ENCODE measurements around the gene MYL7. TPM values are rescaled to one million over a fixed set of nuclear protein-coding genes. Genes with fewer than 3 reads are reported as not detected.

Gene MYL7
- total and polyA plus RNA-seq, 9 of the 15 experiments (the other 6 are each of a cell fraction or from before 2014, with no cell fraction given): not detected

GRCh38 chr7:44112231-44112996 lies 28.7 kb downstream of the MYL7 start (continued):
- no peak for TF ChIP-seq ZBTB40 (IDR thresholded peaks at IDR 0.05)
- no peak for TF ChIP-seq ZBTB40 (CRISPR knock-in tag; IDR thresholded peaks at IDR 0.05)
- TF ChIP-seq SAP30 (IDR thresholded peaks at IDR 0.05; ENCODE audit: borderline replicate concordance, insufficient read depth, low read depth, low read length, poor library complexity, severe bottlenecking): no peak
- no peak for TF ChIP-seq ZNF449 (CRISPR knock-in tag; IDR thresholded peaks at IDR 0.05)
- TF ChIP-seq TOE1 (IDR thresholded peaks at IDR 0.05; ENCODE audit: borderline replicate concordance): peak; percentile 87
- TF ChIP-seq TOE1 (CRISPR knock-in tag; IDR thresholded peaks at IDR 0.05; ENCODE audit: borderline replicate concordance, low read depth): peak; percentile 32; the same call in 1 of the 2 replicates
- TF ChIP-seq TFAP4 (CRISPR knock-in tag; IDR thresholded peaks at IDR 0.05; ENCODE audit: borderline replicate concordance): peak; percentile 80
- no peak for TF ChIP-seq ZNF140 (CRISPR knock-in tag; IDR thresholded peaks at IDR 0.05)
- TF ChIP-seq ZNF740 (CRISPR knock-in tag; IDR thresholded peaks at IDR 0.05): peak; percentile 38; the same call in 1 of the 2 replicates
- no peak for TF ChIP-seq ZNF740 (tag; IDR thresholded peaks at IDR 0.05)
- no peak for TF ChIP-seq ZNF197 (CRISPR knock-in tag; IDR thresholded peaks at IDR 0.05; ENCODE audit: low read depth)
- no peak for TF ChIP-seq JUNB (CRISPR knock-in tag; conservative IDR thresholded peaks at IDR 0.05)
- no peak for TF ChIP-seq PHB2 (IDR thresholded peaks at IDR 0.05; ENCODE audit: low read depth)
- no peak for TF ChIP-seq RBM39 (optimal IDR thresholded peaks at IDR 0.05; ENCODE audit: low read depth, low read length)
- TF ChIP-seq ZNF24 (IDR thresholded peaks at IDR 0.05): no peak
